ENCODE data around the gene TMTC4. TPM values are rescaled to one million over a fixed set of nuclear protein-coding genes. Genes with fewer than 3 reads are reported as not detected.

The TMTC4 gene
- polyA plus RNA-seq, 2 of the 4 experiments (the other 2 are of a cell fraction): 15.6 to 17.5 TPM

DNA sequence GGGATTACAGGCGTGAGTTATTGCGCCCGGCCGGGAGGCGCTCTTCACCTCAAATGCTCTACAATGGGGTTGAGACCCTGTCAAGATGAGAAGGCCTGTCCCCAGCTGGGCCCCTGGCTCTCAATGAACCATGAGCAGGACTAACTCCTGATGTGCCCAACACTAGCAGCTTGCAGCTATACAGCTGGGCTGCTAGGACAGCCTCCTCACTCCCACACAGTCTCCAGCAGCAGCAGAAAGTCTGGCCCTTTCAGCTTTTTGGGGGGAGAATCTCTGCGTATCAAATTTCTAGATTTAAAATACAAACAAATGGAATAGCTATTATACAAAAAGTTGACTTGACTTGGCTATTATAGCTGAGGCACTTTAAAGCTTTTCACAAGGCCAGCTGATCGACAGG lies 30.2 kb downstream of the TMTC4 start:
- H3K4me3 ChIP-seq: no peak overlapping the region
- POLR2A ChIA-PET: no interaction called here
- DNase-seq (ENCODE audit: low read depth in 1 of 2, low spot score in 1 of 2) (no peak), ATAC-seq (no peak), FAIRE-seq (no peak)
- no peaks in the 10 kb centered on the region for H3K4me1 ChIP-seq
- WGBS (ENCODE audit: missing lambda C conversion rate): 94% methylated on average over 6 of the region's 7 CpGs
- no peak overlapping the region for H3K27ac ChIP-seq
- CTCF ChIA-PET: interaction anchor here (0.7 kb wide), 1 partner anchor 10 kb away, joined by 3 read pairs; no protein-coding TSS in a partner anchor
- H3K9me3 ChIP-seq: no peaks in the 10 kb centered on the region
- TF ChIP-seq NFE2L2 (conservative IDR thresholded peaks at IDR 0.05; ENCODE audit: low read length) (no peak), EHF (CRISPR knock-in tag; IDR thresholded peaks at IDR 0.05) (no peak), RNF2 (IDR thresholded peaks at IDR 0.05; ENCODE audit: borderline replicate concordance, low read depth) (no peak), FOSB (CRISPR knock-in tag; IDR thresholded peaks at IDR 0.05) (no peak), KDM5A (IDR thresholded peaks at IDR 0.05) (no peak), GATA3 (IDR thresholded peaks at IDR 0.05; ENCODE audit: borderline replicate concordance) (no peak)
- H3K4me2 ChIP-seq: no peak overlapping the region

DNA sequence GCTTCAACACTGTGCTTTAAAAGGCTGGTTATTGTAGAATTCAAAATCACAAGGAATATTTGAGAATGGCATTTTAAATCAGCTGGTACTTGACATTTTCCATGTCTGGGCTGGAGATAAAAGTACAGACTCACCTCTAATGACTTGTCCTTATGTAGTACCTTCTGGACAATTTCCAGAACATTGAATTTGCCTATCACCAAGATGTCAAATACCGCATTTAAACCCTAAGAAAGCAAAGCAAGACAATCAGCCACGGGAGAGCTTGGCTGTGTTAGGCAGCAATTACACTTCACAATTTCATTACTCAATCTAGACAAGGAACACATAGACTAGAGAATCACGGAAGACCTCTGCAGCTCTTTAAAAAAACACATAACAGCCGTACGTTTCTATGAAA lies 36.8 kb downstream of the TMTC4 start:
- 94% methylated on average over 5 of the region's 5 CpGs for WGBS (ENCODE audit: missing lambda C conversion rate)
- ATAC-seq (no peak), DNase-seq (ENCODE audit: low read depth in 1 of 2, low spot score in 1 of 2) (no peak), FAIRE-seq (no peak)
- no peak overlapping the region for H3K4me3 ChIP-seq
- no peak overlapping the region for H3K27ac ChIP-seq
- H3K9me3 ChIP-seq: no peaks in the 10 kb centered on the region
- no peak overlapping the region for H3K4me2 ChIP-seq
- CTCF ChIA-PET: no interaction called here
- POLR2A ChIA-PET: no interaction called here
- peaks cover 12% of the 10 kb centered on the region; the same call in 1 of the 3 replicates for H3K4me1 ChIP-seq
- TF ChIP-seq GATA3 (IDR thresholded peaks at IDR 0.05; ENCODE audit: borderline replicate concordance) (no peak), EP300 (IDR thresholded peaks at IDR 0.05) (no peak), ESRRA (IDR thresholded peaks at IDR 0.05; ENCODE audit: borderline replicate concordance, low read length) (no peak), HOXB5 (CRISPR knock-in tag; IDR thresholded peaks at IDR 0.05) (no peak), NPAS2 (CRISPR knock-in tag; IDR thresholded peaks at IDR 0.05; ENCODE audit: borderline replicate concordance) (no peak), RNF2 (IDR thresholded peaks at IDR 0.05; ENCODE audit: borderline replicate concordance, low read depth) (no peak), HDAC2 (IDR thresholded peaks at IDR 0.05) (no peak), HOXB13 (CRISPR knock-in tag; IDR thresholded peaks at IDR 0.05; ENCODE audit: low read depth) (no peak), ZNF302 (CRISPR knock-in tag; IDR thresholded peaks at IDR 0.05) (no peak)
- TF ChIP-seq, protein P1, sequence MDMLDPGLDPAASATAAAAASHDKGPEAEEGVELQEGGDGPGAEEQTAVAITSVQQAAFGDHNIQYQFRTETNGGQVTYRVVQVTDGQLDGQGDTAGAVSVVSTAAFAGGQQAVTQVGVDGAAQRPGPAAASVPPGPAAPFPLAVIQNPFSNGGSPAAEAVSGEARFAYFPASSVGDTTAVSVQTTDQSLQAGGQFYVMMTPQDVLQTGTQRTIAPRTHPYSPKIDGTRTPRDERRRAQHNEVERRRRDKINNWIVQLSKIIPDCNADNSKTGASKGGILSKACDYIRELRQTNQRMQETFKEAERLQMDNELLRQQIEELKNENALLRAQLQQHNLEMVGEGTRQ (IDR thresholded peaks at IDR 0.05): no peak
- TF ChIP-seq, protein P2, sequence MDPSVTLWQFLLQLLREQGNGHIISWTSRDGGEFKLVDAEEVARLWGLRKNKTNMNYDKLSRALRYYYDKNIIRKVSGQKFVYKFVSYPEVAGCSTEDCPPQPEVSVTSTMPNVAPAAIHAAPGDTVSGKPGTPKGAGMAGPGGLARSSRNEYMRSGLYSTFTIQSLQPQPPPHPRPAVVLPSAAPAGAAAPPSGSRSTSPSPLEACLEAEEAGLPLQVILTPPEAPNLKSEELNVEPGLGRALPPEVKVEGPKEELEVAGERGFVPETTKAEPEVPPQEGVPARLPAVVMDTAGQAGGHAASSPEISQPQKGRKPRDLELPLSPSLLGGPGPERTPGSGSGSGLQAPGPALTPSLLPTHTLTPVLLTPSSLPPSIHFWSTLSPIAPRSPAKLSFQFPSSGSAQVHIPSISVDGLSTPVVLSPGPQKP (IDR thresholded peaks at IDR 0.05; ENCODE audit: low read depth, low read length): no peak

DNA sequence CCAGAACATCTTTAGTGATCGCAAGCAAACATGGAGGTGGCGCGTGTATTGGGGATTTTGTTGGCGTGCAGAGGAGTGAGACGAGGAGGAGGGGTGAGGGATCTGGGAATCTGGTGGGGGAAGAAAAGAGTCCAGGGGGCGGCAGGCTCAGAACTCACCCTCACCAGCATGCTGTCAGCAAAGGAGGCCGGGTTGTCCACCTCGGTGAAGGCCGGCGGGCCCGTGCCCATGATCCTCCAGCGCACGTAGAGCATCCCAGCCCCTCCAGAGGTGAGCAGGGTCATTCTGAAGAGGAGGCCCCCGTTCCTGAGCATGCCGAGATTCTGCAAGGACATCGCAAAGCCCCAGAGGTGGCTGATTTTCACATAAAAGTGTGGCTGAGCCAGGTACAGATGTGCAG lies 37.2 kb downstream of the TMTC4 start:
- no peak for DNase-seq (ENCODE audit: low read depth in 1 of 2, low spot score in 1 of 2)
- Histone ChIP-seq H3K4me2 (no peak overlapping the region), H3K27ac (no peak overlapping the region), H3K4me3 (no peak overlapping the region), H3K9me3 (no peaks in the 10 kb centered on the region), H3K4me1 (peaks cover 12% of the 10 kb centered on the region; the same call in 1 of the 3 replicates)
- 93% methylated on average over 16 of the region's 16 CpGs for WGBS (ENCODE audit: missing lambda C conversion rate)
- no peak for ATAC-seq
- FAIRE-seq: no peak
- ChIA-PET CTCF (no interaction called here), POLR2A (no interaction called here)
- TF ChIP-seq ZFP36 (IDR thresholded peaks at IDR 0.05; ENCODE audit: borderline replicate concordance, partially characterized antibody): no peak

DNA sequence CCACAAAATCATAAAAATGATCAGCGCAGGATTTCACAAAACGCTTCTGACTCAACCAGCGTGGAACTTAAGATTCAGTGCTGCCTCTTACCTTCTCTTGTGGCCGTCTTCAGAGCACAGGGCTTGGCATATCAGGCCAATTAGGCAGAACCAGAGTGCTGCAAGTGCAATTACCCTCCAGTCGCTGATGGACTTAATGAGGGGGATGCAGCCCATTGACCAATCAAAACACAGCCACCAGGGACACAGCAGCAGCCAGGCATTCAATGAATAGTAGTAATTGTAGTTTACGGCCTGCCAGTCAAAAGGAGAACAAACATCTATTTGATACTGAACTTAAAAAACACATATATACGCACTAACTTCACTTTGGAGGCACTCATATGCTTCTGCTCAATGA lies 38.2 kb downstream of the TMTC4 start:
- Histone ChIP-seq H3K4me3 (no peak overlapping the region), H3K9me3 (no peaks in the 10 kb centered on the region), H3K27ac (no peak overlapping the region), H3K4me2 (no peak overlapping the region), H3K4me1 (peaks cover 12% of the 10 kb centered on the region; the same call in 1 of the 3 replicates)
- no peak for FAIRE-seq
- TF ChIP-seq HOXB13 (CRISPR knock-in tag; IDR thresholded peaks at IDR 0.05; ENCODE audit: low read depth) (no peak), GATA3 (IDR thresholded peaks at IDR 0.05; ENCODE audit: borderline replicate concordance) (no peak), RCOR1 (IDR thresholded peaks at IDR 0.05; ENCODE audit: low read depth, low read length) (no peak), PHF8 (IDR thresholded peaks at IDR 0.05; ENCODE audit: borderline replicate concordance, low read depth) (no peak), CBX8 (IDR thresholded peaks at IDR 0.05) (no peak), CEBPB (IDR thresholded peaks at IDR 0.05) (no peak), NPAS2 (CRISPR knock-in tag; IDR thresholded peaks at IDR 0.05; ENCODE audit: borderline replicate concordance) (no peak), RFX5 (IDR thresholded peaks at IDR 0.05) (no peak), FOSB (CRISPR knock-in tag; IDR thresholded peaks at IDR 0.05) (no peak), MAFK (IDR thresholded peaks at IDR 0.05; ENCODE audit: partially characterized antibody) (no peak), HDAC2 (IDR thresholded peaks at IDR 0.05) (no peak), KDM5A (IDR thresholded peaks at IDR 0.05) (no peak), CBX2 (IDR thresholded peaks at IDR 0.05; ENCODE audit: borderline replicate concordance, low read depth) (no peak)
- TF ChIP-seq, protein P1 (IDR thresholded peaks at IDR 0.05): no peak
- TF ChIP-seq, protein P3, sequence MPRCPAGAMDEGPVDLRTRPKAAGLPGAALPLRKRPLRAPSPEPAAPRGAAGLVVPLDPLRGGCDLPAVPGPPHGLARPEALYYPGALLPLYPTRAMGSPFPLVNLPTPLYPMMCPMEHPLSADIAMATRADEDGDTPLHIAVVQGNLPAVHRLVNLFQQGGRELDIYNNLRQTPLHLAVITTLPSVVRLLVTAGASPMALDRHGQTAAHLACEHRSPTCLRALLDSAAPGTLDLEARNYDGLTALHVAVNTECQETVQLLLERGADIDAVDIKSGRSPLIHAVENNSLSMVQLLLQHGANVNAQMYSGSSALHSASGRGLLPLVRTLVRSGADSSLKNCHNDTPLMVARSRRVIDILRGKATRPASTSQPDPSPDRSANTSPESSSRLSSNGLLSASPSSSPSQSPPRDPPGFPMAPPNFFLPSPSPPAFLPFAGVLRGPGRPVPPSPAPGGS (IDR thresholded peaks at IDR 0.05): no peak
- TF ChIP-seq, protein P4, sequence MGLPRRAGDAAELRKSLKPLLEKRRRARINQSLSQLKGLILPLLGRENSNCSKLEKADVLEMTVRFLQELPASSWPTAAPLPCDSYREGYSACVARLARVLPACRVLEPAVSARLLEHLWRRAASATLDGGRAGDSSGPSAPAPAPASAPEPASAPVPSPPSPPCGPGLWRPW (IDR thresholded peaks at IDR 0.05): no peak
- ChIA-PET POLR2A (no interaction called here), CTCF (no interaction called here)
- DNase-seq (ENCODE audit: low read depth in 1 of 2, low spot score in 1 of 2): no peak
- WGBS (ENCODE audit: missing lambda C conversion rate): 99% methylated on average over 7 of the region's 7 CpGs
- ATAC-seq: no peak
